Medulla oblongata (tissue), 1 donor: ENCODE data around the gene SLX9.
"Not testable (repeated sequence)": the region's sequence is repeated elsewhere in the genome, so short reads cannot be mapped to it uniquely, and the experiment has no call there.

Experiments used
- DNase-seq: peaks from one replicate; pipeline ENCODE4 v3.0.0-alpha.2; 2015; ENCODE audit errors: extremely low spot score

Gene SLX9

DNA sequence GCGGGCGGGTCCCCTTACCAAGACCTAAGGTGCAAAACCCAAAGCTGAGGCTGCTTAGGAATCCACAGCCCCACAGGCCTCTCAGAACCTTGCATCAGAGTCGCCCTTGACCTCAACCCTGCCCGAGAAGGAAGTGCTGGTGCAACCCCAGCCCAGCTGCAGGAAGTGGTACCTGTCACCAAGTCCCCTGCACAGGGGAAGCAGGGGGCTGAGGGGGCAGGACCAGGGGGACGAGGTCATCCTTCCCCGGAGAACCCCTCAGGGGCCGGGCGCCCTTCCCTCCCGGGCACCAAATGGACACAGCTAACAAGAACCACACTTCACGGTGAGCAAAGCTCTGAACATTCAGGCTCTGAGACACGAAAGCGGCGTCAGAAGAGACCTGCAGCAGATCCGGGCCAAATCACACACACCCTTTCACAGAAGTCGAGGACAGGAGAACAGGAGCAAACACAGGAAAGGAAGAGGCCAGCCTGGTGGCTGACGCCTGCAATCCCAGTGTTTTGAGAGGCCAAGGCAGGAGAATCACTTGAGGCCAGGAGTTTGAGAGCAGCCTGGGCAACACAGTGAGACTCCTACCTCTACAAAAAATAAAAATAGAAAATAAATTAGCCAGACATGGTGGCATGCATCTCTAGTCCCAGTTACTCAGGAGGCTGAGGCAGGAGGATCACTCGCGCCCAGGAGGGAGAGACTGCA is 25.5 kb upstream of the SLX9 start:
- DNase-seq, result no peak

DNA sequence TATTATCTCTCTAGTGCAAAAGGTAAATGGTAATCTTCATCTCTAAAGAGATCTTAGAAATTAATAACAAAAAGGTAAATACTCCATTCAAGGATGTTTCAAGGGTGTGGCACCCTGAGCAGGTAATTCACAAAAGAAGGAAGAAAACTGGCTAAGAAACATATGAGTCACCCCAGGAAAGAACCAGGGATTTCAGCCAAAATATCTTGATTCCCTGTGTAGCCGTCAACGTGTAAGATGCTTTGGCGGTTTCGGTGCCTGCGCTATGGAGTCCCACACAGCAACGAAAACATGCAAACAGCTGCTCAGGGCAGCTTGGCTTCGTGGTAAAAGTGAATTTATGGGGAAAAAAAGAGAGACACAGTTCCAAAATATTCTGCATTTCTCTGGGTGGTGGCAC is 22.9 kb upstream of the SLX9 start:
- no peak for DNase-seq

DNA sequence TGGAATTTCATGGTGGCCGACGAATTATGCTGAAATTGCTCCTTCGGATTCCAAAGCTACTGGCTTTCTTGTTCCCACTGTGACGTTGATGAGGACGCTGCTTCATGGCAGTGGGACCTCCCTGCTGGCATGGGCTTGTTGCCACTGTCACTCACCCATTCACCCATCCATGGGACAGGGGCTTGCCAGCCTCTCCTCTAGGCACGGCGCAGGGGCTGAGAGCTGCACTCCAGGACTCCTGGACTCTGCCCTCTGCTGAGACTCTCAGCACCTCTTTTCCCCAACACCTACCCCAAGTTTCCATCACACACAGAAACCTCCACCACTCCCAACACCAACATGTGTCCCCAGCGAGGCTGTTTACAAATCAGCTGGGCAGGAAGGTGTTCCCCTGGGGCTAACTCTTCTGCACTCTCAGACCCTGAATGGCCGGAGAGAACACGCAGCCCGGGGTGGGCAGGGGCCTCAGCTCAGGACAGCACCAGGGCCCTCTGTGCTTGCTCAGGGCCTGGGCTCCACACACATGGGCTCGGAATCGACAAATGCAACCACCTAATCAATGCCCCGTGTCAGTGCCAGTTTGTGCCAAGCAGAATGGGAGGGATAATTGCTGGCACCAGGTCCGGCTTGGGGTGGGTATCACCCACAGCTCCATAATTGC is 22.3 kb upstream of the SLX9 start:
- no peak for DNase-seq

DNA sequence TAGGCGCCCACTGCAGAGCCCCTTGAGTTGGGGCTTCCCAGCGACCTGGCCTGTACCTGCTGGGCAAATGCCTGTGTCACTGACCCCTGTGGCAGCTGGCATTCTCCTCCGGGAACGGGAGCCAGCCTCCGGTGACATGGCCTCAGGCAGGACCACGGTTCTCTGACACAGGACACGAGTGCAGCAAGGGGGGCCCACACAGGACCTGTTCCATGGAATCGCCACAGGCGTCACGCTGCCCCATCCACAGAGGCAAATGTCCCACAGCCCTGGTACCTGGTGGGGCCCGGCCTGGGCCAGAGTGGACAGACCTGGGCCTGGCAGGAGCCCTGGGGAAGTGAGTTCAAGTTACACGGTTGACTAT is 21.7 kb upstream of the SLX9 start:
- no peak for DNase-seq

DNA sequence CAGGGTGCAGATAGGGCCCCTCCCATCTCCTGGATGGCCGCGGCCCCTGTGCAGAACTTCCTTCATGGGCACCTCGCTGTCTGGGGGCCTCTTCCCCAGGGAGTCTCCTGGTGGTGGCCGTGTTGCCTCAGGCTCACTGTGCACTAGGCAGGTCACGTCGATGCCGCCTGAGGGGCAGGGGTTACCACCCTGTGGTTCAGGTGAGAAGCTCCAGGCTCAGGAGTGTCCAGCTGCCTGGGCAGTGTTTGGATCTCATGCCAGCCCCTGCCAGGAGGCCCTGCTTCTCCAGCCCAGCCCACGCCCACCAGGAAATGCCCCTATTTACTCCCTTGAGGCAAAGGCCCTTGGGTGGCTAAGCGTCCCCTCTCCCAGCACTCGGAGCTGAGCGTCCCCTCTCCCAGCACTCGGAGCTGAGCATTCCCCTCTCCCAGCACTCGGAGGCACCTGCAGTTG is 21.2 kb upstream of the SLX9 start:
- DNase-seq, result no peak

DNA sequence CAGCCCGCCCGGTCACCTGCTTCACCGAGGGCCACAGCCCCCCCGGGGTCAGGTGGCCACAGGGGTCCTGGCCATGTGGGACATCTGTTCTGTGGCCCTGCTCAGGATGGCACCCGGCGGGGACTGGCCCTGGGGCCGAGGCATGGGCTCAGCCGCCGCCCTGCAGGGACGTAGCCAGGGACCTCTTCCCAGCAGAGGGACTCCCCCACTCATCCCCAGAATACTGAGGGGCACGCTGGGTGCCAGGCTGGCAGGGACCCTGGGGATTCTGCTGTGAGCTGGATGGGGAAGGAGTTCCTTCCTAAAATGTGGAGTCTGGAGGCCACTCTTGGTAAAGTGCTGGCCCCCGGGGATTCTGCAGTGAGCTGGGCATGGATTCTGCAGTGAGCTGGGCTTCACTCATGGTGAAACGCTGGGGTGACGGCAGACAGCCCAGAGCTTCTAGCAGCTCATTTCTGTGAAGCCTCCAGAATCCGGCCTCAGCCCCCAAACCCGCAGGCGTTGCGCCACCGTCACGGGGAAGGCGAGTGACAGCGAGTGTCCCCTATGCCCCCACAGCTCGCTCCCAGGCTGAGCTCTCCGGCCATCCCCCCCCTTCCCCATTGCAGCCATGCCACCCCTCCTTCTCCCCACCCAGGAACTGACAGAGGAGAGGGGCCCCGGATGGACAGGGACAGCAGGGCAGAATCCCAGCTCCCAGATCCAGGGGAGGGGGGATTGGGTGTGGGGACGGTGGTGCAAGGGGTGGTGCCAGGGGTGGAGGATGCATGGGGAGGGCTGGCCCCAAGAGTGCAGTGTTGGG is 20.5 kb upstream of the SLX9 start:
- DNase-seq, result no peak

DNA sequence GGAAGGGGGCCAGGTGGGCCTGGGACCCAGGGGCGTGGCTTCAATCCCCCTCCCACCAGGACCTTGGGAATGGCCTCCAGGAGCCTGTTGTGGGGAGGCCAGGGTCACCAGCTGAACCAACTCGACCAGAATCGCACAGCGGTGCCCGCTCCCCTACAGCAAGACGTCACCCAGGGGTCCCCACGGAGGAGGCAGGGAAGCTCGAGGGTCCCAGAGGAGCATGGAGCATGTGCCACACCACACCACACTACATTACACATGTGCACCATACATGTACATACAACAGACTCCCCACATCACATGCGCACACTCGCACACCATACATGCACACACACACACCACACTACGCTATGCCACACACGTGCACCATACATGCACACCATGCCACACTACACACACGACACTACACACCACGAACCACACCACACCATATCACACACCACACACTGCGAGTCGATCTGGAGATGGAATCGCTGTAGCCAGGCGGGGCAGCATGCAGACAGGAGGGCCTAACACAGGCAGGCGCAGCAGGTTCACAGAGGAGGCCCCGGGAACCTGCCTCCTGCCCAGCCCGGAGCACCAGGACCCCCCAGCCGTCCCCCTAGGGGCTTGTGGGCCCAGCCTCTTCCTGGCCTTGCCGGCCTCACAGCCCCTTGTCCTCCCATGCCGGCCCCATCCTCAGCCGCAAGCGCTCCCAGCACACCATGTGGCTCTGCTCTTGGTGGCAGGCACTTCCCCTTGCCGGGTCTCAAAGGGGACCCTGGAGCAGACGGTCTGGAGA is 19.7 kb upstream of the SLX9 start:
- DNase-seq, result no peak

DNA sequence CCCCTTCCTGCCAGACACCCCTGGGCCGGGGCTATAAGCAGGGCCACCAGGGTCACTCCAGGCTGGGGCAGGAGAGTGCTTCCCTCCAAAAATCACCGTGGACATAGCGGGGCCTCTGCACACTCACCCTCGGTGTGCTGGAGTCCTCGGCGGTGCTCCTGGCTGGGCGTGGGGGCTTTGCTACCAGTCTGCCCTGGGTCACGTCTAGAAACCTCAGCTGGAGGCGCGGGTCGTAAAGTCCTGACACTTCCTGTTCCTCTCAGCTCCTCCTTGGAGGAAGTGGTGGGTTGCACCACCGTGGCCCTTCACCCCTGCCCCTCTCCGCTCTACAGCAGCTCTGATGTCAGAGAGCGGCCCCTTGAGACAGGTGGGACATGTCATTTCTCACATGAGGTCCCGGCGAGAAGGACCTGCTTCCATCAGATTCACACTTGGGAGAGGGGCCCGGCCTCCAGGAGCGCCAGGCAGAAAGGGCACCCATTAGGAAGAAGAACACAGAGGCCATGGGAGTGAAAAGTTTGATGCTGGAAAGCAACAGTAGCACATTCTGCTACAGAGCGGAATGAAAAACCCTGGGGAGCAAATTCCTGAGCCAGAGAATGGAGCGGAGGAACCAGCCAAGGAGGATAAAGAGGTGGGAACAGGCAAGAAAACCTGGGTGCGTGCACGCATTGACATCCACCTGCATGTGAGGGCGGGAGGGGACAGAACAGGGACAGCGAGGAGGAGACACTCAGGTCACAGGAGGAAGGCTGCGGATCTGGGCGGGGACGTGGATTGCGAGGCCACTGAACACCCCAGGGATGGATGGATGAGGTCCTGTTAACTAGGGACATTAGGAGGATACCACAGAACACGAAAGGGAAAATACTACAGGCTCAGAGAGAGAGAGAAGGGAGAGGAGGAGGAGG is 18.9 kb upstream of the SLX9 start, which contains the start of gene ITGB2:
Gene ITGB2 (minus strand): TSS at position 206 of the 911 bp plus-strand sequence. CDS start 10,117 bp downstream, outside the sequence.
- peak; percentile 48 for DNase-seq

DNA sequence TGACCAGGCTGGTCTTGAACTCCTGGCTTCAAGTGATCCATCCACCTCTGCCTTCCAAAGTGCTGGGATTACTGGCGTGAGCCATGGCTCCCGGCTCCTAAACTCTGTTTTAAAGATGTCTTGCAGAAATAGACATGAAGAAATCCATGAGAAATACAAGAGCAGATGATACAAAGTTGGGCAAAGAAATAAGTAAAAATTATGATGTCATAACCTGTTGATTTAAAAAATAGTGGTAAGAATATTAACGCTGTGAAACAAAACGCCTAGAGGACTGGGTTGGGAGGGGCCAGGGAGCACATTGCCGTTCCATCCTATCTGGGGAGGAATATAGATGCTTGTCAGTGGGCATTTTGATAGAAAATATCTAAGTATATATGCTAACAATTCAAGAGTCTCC is 17.9 kb upstream of the SLX9 start:
- no peak for DNase-seq

DNA sequence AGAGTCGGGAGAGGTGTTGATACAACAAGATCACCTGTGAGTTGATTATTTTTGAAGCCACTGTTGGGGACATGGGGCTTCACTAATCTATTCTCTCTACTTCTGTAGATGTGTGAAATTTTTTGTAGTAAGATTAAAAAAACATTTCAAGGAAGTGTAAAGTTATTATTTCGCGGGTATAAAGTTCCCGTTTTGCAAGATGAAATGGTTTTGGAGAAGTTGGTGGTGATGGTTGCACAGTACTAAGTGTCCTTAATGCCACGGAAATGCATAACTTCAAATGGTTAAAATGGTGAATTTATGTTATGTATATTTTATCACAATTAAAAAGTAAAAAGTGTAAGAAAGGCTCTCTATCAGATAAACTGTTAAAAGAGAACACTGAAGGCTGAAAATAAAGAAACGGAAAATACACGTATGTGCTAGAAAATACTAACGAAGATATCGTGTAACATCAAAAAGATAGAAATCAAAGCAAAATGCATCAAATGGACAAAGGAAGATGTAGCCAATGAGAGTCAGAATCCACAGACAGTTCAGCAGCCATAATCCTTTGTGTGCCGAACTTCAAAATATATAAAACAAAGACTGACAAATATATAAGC is 16.2 kb upstream of the SLX9 start:
- no peak for DNase-seq

DNA sequence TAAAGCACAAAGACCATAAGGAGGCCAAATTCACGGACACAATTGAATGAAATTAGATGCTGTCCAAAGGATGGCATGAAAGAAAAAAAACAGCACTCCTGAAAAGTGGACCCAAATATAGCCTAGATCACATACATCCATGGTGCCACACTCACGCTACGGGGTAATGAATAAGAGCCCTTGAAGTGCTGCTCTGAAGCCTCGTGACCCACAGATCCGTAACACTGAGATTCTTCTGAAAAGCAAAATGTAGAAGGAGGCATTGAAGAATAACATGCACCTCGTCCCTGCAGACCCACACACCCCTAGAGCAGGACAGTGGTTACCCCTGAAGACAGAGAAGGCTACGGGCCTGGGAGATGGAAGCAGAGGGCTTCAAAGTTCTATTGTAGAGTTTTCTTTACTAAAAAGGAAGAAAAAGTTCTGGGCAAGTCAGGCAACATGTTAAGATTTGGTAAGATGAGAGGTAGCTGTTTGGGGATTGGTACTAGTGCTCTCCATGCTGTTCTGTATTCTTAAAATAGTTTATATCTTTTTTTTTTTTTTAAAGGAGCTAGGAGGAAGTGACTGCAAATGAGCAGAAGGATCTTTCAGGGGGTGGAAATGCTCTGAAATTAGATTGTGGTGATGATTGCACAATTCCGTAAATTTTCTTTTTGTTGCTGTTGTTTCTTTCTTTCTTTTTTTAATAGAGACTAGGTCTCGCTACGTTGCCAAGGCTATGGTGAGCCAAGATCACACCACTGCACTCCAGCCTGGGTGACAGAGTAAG is 15.0 kb upstream of the SLX9 start:
- DNase-seq, result peak; percentile 34

DNA sequence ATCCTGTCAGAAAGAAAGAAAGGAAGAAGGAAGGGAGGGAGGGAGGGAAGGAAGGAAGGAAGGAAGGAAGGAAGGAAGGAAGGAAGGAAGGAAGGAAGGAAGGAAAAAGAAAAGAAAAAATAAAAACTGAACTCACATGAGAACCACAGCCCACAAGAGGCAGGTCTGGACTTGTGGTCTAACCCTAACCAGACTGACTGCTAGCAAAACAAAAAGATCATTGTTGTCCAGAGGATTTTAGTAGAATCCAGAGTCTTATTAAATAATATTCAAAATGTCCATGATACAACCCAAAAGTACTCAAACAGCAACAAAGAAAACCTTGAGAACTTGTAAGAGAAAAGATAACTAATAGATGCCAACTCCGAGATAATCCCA is 14.5 kb upstream of the SLX9 start:
- no peak for DNase-seq

DNA sequence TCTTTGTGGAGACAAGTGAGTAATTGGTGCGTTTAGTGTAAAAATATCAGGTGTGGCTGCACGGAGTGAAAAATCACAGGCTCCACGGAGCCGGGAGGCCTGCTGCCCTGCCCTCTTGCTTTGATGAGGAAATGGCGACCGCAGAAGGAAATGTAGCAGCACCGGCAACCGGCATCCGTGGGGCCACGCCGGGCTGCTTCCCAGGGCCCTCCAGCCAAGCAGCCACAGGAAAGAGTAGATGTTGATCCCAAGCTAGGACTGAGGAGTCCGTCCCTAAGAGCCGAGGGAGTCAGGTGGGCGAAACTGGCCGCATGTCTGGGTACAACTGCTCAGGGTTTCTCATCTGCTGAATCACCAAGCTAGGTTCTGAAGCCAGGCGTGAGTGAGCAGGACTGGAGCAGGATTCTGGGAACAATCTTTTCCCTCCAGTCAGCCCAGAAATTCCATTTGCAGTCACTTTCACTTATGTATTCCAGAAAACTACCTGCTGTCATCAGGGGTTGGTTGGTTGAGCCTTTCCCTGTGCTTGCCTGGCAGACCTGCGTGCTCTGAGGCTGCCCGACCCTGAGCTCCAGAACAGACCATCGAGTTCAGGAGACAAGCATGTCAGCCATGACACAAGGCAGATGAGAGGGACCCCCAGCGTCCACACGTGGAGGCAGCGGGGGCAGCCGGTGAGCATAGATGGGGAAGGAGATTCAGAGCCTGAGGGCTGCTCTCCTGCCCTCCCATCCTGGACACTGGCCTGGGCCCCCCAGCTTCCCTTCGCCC is 13.3 kb upstream of the SLX9 start:
- DNase-seq, result no peak

DNA sequence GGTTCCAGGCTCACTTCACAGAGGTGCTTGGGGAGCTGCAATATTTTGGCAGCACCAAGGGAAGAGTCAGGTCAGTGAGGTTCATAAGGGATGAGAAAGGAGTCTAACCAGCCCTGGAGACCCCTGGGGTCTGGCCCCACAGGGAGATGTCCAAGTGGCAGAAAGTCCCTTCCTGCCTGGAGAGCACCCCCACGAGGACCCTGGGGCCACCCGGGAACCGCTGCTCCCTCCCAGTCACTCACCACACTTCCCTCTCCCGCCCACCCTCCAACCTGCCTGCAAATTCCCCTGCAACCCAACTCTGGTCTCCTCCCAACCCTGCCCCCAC is 12.6 kb upstream of the SLX9 start:
- no peak for DNase-seq

DNA sequence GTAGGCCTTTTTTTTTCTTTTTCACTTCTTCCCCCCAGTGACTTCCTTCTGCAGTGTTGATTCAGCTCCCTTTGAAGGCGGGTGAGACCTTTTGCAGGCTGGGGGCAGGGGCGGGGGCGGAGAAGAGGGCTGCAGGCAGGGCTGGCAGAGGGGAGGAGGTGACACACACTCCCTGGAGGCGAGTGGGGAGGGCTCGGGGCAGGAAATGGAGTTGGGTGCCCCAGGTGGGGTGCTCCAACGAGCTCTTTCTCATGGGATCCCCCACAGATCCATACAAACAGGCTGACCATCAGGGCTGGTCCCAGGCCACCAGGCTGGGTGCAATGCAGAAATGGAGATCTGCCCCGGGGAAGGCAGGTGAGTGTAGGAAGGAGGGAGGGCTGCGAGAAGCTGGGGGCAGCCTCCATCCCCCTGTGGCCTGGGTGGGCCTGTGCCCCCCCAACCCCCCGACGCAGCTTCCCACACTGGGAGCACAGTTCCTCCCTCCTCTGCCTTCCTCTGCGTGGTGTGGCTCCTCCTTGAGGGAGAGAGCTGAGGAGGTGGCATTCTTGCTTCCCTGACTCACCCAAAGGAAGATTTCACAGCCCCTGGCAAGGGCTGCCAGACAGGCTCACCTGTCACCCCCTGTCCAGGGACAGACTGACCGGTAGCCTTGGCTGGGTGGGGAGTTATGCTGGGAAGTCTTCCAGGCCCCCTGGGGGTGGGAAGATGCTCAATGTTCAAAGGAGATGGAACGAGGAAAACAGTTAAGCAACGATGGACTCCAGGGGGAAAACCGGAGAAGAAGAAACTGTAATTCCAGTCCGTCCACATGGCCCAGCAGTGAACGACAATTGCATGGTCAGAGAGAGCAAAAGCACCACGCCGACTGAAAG is 12.0 kb upstream of the SLX9 start:
- DNase-seq, result peak; percentile 63

DNA sequence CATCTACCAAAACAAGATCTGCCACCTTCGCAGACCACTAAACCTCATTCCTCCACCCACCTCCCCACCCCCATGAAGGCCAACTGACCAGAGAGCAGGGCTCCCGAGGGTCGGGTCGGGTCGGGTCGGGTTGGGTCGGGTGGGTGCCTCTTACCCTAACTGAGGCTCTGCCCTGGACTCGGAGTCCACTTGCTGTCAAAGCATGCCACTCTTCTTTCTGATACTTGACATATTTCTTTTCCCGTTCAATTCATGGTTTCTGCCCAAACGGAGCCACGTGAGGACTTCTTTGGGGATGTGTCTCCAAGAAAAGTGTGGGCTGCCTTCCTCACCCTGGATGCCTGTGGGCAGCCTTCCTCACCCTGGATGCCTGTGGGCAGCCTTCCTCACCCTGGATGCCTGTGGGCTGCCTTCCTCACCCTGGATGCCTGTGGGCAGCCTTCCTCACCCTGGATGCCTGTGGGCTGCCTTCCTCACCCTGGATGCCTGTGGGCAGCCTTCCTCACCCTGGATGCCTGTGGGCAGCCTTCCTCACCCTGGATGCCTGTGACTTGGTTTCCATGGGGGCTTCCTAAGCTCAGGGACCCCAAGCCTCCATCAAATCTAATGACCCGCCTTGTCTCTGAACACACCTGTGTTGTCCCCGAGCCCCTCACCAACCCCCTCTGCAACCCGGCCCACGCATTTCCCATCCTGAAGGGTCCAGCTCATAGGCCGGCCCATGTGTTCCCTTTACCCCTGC is 11.2 kb upstream of the SLX9 start:
- not testable (repeated sequence) for DNase-seq

DNA sequence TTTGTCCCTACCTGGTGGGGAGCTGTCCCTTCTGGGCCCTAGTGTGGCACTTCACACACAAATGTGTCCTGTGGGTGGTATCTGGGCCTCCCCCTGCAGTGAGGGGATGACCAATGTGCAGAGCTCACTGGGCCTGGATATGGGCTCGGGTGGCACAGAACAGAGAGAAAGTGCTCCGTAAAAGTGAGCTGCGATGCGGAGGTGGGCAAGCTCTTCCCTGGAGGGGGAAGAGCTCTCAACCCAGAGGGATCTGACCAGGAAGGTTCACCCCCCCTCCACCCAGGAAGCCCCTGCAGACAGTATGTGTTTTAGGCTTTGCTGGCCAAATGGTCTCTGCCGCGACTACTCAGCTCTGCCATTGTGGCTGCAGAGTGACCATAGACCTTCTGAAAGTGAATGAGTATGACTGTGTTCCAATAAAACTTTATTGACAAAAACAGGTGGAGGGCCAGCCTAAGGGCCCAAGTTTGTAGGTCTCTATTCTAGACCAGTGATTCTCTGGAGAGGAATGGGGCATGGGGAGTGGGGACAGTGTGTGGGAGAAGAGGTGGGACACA is 10.5 kb upstream of the SLX9 start:
- no peak for DNase-seq
